Motor neuron (in vitro differentiated cells): ENCODE results near the gene PPFIA1. TPM values are rescaled to one million over a fixed set of nuclear protein-coding genes. Genes with fewer than 3 reads are reported as not detected.
A peak's percentile ranks its signal among the peaks of the same experiment; 100 is the strongest.

Experiments used
- ATAC-seq, 8 experiments: fragments of 200-7000 bp; cut with Tn5 transposase; replicated peaks in 6 of 8; 2 replicates each; pipeline ENCODE4 v1.8.0; 2021; ENCODE audit warnings: mild to moderate bottlenecking in 8 of 8, moderate library complexity in 8 of 8
- H3K27ac ChIP-seq, 2 donors: fragments of 250-450 bp; sonication (Bioruptor Pico); 2 replicates each; pipeline ENCODE4 v1.9.0; 2021; ENCODE audit warnings: antibody characterized with exemption in 2 of 2, mild to moderate bottlenecking in 2 of 2, moderate library complexity in 1 of 2
- H3K4me1 ChIP-seq, 2 donors: fragments of 250-450 bp; sonication (Bioruptor Pico); replicated peaks in 1 of 2; 2 replicates each; pipeline ENCODE4 v1.6.1; 2021; ENCODE audit warnings: antibody characterized with exemption in 2 of 2, mild to moderate bottlenecking in 2 of 2, moderate library complexity in 1 of 2
- H3K4me3 ChIP-seq, 5 donors: fragments of 250-450 bp; sonication (Bioruptor Pico); 2 replicates each; pipeline ENCODE4 v1.9.0; 2021; ENCODE audit warnings: antibody characterized with exemption in 5 of 5, mild to moderate bottlenecking in 5 of 5, moderate library complexity in 4 of 5
- WGBS, 10 experiments: fragments of 450-650 bp; shearing (Covaris generic); methylation state at CpG; one replicate each; pipeline ENCODE4 v1.0.0; 2022; 5-methylcytosine and 5-hydroxymethylcytosine counted together
- in situ Hi-C, 9 experiments: fragments of 400-800 bp; cut with MboI; loops; one replicate each; pipeline ENCODE4 v1.15.0; 2021; ENCODE audit warnings: low sequenced_read_pairs in 9 of 9, low pct_unique_long_range_greater_than_20kb in 2 of 9; ENCODE audit not compliant: unreplicated experiment in 9 of 9
- total RNA-seq, 8 experiments: library from RNA; unstranded; fragments of 300-600 nt; gene quantifications; 2 replicates each; pipeline versions ENCODE4 v1.2.3 to v1.2.4, GENCODE V29; 2022

The PPFIA1 gene
- total RNA-seq, 8 experiments from 2014 or later = 21.6 to 135 (median 39.0) TPM

- in situ Hi-C loops = no loop called here
- H3K27ac ChIP-seq = no peak overlapping the region
- WGBS, 10 experiments = 80 to 100% (median 92%) methylated on average over 1 to 5 of the region's 6 CpGs; no CpG with 5 or more reads in 4 of the 10 experiments
- no peaks in the 10 kb centered on the region for H3K4me1 ChIP-seq
- no peak for ATAC-seq
- H3K4me3 ChIP-seq = no peak overlapping the region
Observed at GRCh38 chr11:70262951-70263350, 7.5 kb upstream of the PPFIA1 start.

GRCh38 chr11:70263363-70263762, 7.1 kb upstream of the PPFIA1 start:
- ATAC-seq = no peak
- Histone ChIP-seq H3K4me1 (no peaks in the 10 kb centered on the region), H3K27ac (no peak overlapping the region), H3K4me3 (no peak overlapping the region)
- 72 to 100% (median 84%) methylated on average over 1 to 7 of the region's 7 CpGs; no CpG with 5 or more reads in 3 of the 10 experiments for WGBS, 10 experiments
- in situ Hi-C loops = no loop called here

GRCh38 chr11:70265341-70265740, 5.1 kb upstream of the PPFIA1 start:
- Histone ChIP-seq H3K4me3 (no peak overlapping the region), H3K4me1 (no peaks in the 10 kb centered on the region), H3K27ac (no peak overlapping the region)
- ATAC-seq = no peak
- in situ Hi-C loops = no loop called here
- 17 to 83% (median 53%) methylated on average over 1 to 6 of the region's 7 CpGs; no CpG with 5 or more reads in 3 of the 10 experiments for WGBS, 10 experiments

GRCh38 chr11:70267405-70267950, 3.0 kb upstream of the PPFIA1 start:
- in situ Hi-C loops = no loop called here
- Histone ChIP-seq H3K4me3 (no peak overlapping the region), H3K27ac (no peak overlapping the region), H3K4me1 (peaks cover 6 to 10% of the 10 kb centered on the region in 2 donors)
- WGBS, 10 experiments = 50 to 95% (median 75%) methylated on average over 1 to 4 of the region's 5 CpGs; no CpG with 5 or more reads in 5 of the 10 experiments
- no peak for ATAC-seq

DNA sequence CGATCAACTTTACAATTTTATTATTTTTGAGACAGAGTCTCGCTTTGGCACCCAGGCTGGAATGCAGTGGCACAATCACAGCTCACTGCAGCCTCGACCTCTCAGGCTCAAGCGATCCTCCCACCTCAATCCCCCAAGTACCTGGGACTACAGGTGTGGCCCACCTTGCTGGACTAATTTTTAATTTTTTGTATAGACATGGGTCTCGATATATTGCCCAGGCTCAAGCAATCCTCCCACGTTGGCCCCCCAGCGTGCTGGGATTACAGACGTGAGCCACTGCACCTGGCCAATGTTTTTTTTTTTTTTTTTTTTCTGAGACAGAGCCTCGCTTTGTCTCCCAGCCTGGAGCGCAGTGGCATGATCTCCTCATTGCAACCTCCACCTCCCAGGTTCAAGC, 2.0 kb upstream of the PPFIA1 start:
- ATAC-seq = no peak
- no peak overlapping the region for H3K27ac ChIP-seq
- peaks cover 6 to 10% of the 10 kb centered on the region in 2 donors for H3K4me1 ChIP-seq
- H3K4me3 ChIP-seq = no peak overlapping the region
- in situ Hi-C loops = no loop called here
- WGBS, 10 experiments = 70 to 100% (median 90%) methylated on average over 1 to 5 of the region's 10 CpGs; no CpG with 5 or more reads in 3 of the 10 experiments

- in situ Hi-C loops = no loop called here
- H3K27ac ChIP-seq = peak overlapping the region; percentile 50 to 82
- ATAC-seq = peak; percentile 56 to 69 (median 65)
- whole genome bisulfite sequencing, 10 experiments = 0 to 13% (median 2%) methylated on average over 2 to 11 of the region's 75 CpGs; no CpG with 5 or more reads in 3 of the 10 experiments
- H3K4me1 ChIP-seq = peaks cover 6 to 10% of the 10 kb centered on the region in 2 donors
- peak overlapping the region; percentile 62 to 97 (median 75) for H3K4me3 ChIP-seq
Observed at GRCh38 chr11:70270877-70271648, 573 bp downstream of the PPFIA1 start.

DNA sequence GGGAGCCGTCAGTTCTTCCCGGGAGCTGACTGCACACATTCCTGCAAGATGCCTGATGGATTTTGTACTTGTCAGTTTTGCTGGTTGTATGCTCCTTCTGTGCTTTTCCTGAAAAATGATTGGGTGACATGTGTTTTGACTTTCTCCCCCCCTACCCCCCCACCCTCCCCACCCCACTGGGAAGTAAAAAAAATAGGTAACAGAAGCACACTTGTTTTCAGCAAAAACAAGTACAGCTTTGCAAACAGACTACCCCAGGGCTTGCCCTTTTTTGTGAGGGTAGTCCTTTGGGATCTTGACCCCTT, 1.1 kb downstream of the PPFIA1 start:
- no peak for ATAC-seq
- peak overlapping the region; percentile 62 to 97 (median 75) for H3K4me3 ChIP-seq
- H3K27ac ChIP-seq = no peak overlapping the region
- peaks cover 6 to 10% of the 10 kb centered on the region in 2 donors for H3K4me1 ChIP-seq
- in situ Hi-C loops = no loop called here
- WGBS, 10 experiments = 0 to 14% (median 4%) methylated on average over 1 to 2 of the region's 2 CpGs; no CpG with 5 or more reads in 6 of the 10 experiments

- Histone ChIP-seq H3K4me1 (peaks cover 6 to 10% of the 10 kb centered on the region in 2 donors), H3K4me3 (peak overlapping the region in 2 of 5 donors; percentile 62 to 76), H3K27ac (no peak overlapping the region)
- in situ Hi-C loops = no loop called here
- no peak for ATAC-seq
- WGBS, 10 experiments = 60 to 100% (median 70%) methylated on average over 1 to 6 of the region's 7 CpGs; no CpG with 5 or more reads in 4 of the 10 experiments
Observed at GRCh38 chr11:70272009-70272408, 1.5 kb downstream of the PPFIA1 start.

DNA sequence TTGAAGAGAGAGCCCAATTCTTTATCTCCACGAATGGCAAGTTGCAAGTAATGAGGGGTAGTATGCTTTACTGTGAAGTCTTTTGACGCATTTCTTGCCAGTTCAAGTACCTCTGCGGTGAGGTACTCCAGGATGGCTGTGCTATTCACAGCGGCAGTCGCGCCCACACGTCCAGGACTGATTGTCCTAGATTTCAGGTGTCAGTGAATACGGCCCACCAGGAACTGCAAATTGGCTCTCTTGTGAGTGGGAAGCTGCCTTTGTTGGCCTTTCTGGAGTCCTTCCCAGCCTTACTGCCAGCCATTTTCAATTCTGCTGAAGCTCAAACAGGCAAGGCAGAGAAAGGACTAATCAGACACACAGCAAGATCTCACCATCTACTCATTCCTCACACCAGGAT, 8.5 kb downstream of the PPFIA1 start:
- no peak for ATAC-seq
- Histone ChIP-seq H3K27ac (no peak overlapping the region), H3K4me1 (no peaks in the 10 kb centered on the region), H3K4me3 (no peak overlapping the region)
- WGBS, 10 experiments = 98 to 100% (median 100%) methylated on average over 1 to 7 of the region's 8 CpGs; no CpG with 5 or more reads in 5 of the 10 experiments
- in situ Hi-C loops = no loop called here

DNA sequence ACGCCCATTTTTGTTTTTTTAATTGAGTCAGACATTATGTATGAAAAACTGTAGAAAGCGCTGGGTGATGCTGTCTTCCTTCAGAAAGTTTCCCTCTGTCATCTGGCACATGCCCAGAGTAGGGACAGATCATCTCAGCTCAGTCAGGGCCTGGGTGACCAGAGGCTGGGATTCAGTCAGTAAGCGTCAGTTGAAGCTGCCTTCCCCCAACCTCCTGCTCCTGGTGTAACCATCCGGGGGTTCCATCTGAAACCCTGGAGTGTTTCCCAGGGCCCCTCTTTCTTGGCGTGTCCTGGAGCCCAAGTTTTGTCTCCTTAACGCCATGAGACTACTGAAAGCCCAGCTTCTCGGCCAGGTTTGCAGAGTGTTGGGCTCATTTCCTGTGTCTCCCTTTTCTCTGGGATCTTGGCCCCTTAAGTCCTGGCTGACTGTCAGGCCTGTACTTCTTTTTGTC, 10.7 kb downstream of the PPFIA1 start:
- H3K4me1 ChIP-seq = no peaks in the 10 kb centered on the region
- H3K4me3 ChIP-seq = no peak overlapping the region
- peak in 3 of 8 experiments; percentile 69 to 97 (median 96) for ATAC-seq
- H3K27ac ChIP-seq = no peak overlapping the region
- WGBS, 10 experiments = 0 to 96% (median 89%) methylated on average over 2 to 7 of the region's 7 CpGs
- in situ Hi-C loops = no loop called here

- WGBS, 10 experiments = 70 to 100% (median 100%) methylated on average over 1 to 4 of the region's 4 CpGs; no CpG with 5 or more reads in 5 of the 10 experiments
- peak in 2 of 8 experiments; percentile 9 to 19 for ATAC-seq
- Histone ChIP-seq H3K27ac (no peak overlapping the region), H3K4me3 (no peak overlapping the region), H3K4me1 (no peaks in the 10 kb centered on the region)
- in situ Hi-C loops = no loop called here
Observed at GRCh38 chr11:70282012-70282411, 11.5 kb downstream of the PPFIA1 start.

DNA sequence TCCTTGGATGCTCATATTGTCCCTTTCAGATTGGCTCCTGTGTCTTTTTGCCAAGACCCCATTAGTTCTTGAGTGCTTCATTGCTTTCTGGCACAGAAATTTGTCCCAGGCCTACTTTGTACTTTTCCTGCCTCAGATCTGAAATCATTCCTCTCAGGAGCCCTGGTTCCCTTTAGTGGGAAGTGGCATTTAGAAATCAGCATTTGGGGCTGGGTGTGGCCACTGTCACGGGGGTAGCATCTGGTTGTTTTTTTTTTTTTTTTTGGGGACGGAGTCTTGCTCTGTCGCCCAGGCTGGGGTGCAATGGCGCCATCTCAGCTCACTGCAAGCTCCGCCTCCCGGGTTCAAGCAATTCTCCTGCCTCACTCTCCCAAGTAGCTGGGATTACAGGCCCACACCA, 18.2 kb downstream of the PPFIA1 start:
- no peak for ATAC-seq
- in situ Hi-C loops = no loop called here
- 10 to 100% (median 95%) methylated on average over 1 to 4 of the region's 6 CpGs; no CpG with 5 or more reads in 4 of the 10 experiments for WGBS, 10 experiments
- Histone ChIP-seq H3K4me3 (no peak overlapping the region), H3K4me1 (no peaks in the 10 kb centered on the region), H3K27ac (no peak overlapping the region)

DNA sequence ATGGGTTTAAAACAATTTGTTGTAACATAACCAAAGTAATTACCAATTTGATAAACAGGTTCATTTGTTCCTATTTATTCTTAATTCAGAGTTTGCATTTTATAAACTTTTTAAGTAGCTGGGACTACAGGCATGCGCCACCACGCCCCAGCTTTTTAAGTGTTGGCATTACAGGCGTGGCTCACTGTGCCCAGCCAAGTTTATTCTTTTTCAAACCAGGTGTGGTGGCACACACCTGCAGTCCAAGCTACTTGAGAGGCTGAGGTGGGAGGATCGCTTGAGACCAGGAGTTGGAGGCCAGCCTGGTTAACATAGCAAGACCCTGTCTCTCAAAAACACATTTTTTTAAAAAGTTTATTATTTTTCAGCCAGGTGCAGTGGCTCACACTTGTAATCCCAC, 19.1 kb downstream of the PPFIA1 start:
- Histone ChIP-seq H3K27ac (no peak overlapping the region), H3K4me3 (no peak overlapping the region), H3K4me1 (no peaks in the 10 kb centered on the region)
- 83 to 100% (median 100%) methylated on average over 1 to 4 of the region's 4 CpGs; no CpG with 5 or more reads in 2 of the 10 experiments for WGBS, 10 experiments
- in situ Hi-C loops = no loop called here
- ATAC-seq = no peak
